Hematopoietic multipotent progenitor cell treated with erythropoietin and hydrocortisone succinate and interleukin-3 and kit ligand, for 6 days (in vitro differentiated cells): ENCODE data around the gene STX3.
"Not testable (repeated sequence)": the region's sequence is repeated elsewhere in the genome, so short reads cannot be mapped to it uniquely, and the experiment has no call there.

ENCODE experiments used
- DNase-seq: peaks from one replicate; pipeline ENCODE4 v3.0.0-alpha.2; 2015

Gene STX3

DNA sequence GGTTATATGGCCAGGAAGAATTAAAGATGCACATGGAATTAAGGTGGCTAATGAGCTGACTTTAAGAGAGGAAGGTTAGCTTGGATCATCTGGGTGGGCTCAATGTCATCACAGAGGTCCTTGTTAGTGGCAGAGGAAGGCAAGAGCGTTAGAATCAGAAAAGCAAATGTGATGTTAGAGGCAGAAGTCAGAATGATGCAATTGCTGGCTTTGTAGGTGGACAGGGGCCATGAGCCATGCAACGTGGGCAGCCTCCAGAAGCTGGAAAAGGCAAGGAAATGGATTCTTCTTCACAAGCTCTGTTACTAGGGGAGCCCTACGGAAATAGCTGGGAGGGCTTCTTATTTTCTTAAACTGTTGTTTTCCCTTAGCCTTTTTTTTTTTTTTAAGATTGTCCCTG, 92.5 kb downstream of the STX3 start:
- DNase-seq = no peak

DNA sequence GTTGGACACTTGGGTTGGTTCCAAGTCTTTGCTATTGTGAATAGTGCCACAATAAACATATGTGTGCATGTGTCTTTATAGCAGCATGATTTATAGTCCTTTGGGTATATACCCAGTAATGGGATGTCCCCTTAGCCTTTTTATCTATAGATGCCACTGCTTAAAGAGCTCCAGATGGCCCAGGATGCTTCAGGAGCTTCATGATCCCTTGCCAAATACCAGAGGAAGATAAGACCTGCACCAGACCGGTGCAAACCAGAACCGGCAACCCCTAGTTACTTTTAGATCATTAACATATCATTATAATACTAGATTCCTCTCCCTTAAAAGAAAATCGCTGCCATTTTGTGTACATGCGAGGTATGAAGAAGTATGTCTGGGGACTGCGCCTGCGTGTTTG, 93.3 kb downstream of the STX3 start:
- peak; percentile 21 for DNase-seq

DNA sequence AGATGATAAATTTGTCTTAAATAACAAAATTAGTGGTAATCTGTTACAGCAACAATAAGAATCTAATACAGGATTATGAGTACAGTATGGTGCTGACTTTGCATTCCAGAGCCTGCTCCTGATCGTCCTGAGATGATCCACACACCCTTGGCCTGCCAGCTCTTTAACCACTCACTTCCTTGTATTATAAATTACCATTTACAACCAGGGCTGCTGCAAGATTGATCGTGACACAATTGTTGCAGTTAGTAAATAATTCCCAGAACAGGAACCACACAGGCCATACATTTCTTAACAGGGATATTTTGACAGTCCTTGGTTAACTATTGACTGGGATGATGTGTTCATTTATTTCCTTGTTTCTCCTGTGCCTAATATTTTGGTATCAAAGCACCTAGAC, 94.0 kb downstream of the STX3 start:
- DNase-seq = no peak

DNA sequence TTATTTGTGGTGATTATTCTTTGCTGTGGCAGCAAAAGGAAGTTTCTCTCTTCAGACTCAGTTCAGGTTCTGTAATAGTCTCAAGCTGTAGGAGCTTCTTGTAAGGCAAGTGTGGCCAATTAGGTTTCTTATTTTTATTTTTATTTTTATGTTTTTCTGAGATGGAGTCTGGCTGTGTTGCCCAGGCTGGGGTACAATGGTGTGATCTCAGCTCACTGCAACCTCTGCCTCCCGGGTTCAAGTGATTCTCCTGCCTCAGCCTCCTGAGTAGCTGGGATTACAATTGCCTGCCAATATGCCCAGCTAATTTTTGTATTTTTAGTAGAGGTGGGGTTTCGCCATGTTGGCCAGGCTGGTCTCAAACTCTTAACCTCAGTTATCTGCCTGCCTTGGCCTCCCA, 94.4 kb downstream of the STX3 start:
- not testable (repeated sequence) for DNase-seq

DNA sequence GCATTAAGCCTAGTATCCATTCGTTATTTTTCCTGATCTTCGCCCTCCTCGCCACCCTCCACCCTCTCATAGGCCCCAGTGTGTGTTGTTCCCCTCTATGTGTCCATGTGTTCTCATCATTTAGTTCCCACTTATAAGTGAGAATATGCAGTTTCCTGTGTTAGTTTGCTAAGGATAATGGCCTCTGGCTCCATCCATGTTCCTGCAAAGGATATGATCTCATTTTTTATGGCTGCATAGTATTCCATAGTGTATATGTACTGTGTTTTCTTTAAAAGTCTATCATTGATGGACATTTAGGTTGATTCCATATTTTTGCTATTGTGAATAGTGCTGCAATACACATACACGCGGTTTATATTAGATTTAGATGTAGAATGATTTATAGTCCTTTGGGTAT, 96.2 kb downstream of the STX3 start:
- not testable (repeated sequence) for DNase-seq

DNA sequence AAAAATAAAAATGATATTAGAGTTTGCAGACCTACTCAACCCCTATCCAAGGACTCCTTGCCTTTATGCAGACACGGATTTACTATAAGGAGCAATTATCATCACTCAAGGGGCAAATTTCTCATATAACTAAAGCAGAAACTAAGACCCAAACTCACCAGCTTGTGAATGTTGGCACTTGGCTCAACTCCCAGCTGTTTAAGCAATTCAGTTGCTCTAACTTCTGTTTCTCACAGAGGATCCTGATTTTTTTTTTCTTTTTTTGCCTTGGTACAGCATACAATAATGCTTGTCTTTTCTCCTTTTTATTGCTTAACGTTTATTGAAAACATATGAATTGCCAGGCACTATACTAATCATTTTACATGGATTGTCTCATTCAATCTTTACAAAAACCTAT, 99.7 kb downstream of the STX3 start:
- peak; percentile 18 for DNase-seq
